Epithelial cell of proximal tubule (primary cell): Measurements from ENCODE around the gene RSAD1. TPM values are rescaled to one million over a fixed set of nuclear protein-coding genes. Genes with fewer than 3 reads are reported as not detected.

Experiments used
- DNase-seq: peaks from one replicate; pipeline ENCODE4 v3.0.0-alpha.2; 2011; ENCODE audit warnings: low read depth
- H3K4me3 ChIP-seq: 2 replicates; pipeline ENCODE4 v1.5.1; 2011; ENCODE audit warnings: low read depth, mild to moderate bottlenecking, low read length
- total RNA-seq: library from RNA; depleted of rRNA; stranded (reverse); fragments of >200 nt; gene quantifications from 2 replicates; pipeline ENCODE4 v1.2.3, GENCODE V29; 2015
- TF ChIP-seq, protein P1 (sequence below): conservative IDR thresholded peaks from 2 replicates; pipeline ENCODE4 v1.5.1; 2012; ENCODE audit warnings: low read depth, mild to moderate bottlenecking, low read length

RSAD1 gene
- total RNA-seq, 1 donor from 2014 or later = 17.1 TPM

DNA sequence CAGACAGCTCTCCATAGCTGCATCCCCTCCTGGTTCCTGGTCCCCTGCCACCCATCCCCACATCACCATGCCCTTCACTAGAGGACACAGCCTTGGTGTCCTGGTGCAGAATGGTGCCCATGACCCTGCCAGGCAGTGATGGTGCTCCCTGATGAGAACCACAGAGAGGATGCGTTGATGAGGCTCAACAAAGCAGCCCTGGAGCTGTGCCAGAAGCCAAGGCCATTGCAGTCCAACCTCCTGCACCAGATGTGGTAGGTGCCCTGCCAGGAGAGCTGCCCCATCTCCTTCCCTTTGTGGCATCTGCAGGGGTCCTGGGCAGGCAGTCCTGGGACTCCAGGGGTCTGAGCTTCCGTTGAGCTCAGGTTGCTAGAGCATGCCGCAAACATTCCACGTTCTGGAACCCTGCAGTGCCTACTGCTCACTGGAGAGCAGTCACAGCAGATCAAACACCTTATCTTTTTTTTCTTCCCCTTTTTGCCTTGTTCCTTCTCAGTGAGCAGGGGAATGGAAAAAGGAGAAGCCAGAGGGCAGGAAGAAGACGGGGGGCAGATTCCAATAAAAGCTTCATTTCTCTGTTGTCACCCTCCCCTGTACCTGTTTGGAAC is 48.6 kb downstream of the RSAD1 start:
- TF ChIP-seq, protein P1, sequence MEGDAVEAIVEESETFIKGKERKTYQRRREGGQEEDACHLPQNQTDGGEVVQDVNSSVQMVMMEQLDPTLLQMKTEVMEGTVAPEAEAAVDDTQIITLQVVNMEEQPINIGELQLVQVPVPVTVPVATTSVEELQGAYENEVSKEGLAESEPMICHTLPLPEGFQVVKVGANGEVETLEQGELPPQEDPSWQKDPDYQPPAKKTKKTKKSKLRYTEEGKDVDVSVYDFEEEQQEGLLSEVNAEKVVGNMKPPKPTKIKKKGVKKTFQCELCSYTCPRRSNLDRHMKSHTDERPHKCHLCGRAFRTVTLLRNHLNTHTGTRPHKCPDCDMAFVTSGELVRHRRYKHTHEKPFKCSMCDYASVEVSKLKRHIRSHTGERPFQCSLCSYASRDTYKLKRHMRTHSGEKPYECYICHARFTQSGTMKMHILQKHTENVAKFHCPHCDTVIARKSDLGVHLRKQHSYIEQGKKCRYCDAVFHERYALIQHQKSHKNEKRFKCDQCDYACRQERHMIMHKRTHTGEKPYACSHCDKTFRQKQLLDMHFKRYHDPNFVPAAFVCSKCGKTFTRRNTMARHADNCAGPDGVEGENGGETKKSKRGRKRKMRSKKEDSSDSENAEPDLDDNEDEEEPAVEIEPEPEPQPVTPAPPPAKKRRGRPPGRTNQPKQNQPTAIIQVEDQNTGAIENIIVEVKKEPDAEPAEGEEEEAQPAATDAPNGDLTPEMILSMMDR = no peak
- no peak overlapping the region for H3K4me3 ChIP-seq
- DNase-seq = no peak

DNA sequence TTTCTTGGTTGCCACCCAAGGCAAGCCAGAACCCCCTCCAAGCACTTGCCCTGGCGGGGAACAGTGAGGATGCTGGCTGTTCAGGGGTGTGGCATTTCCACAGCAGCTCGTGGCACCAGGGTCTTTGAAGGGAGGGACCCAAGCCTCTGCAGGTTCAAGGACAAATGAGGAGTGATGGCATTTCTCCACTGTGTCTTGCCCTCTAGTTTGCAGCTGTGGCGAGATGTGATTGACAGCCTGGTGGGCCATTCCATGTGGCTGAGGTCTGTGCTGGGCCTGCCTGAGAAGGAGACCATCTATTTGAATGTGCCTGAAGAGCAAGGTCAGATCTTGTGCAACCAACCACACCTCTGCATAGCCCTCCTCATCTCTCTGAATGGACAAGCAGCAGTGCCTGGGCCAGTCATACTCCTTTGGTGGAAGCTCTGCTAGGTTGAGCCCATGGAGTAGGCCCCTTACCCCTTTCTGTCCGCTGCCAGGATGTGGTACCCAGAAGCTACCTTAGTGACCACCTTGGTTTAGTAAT is 49.4 kb downstream of the RSAD1 start:
- TF ChIP-seq, protein P1 = no peak
- DNase-seq = no peak
- no peak overlapping the region for H3K4me3 ChIP-seq

- TF ChIP-seq, protein P1 = no peak
- no peak for DNase-seq
- H3K4me3 ChIP-seq = no peak overlapping the region
Observed at GRCh38 chr17:50529849-50530248, 51.2 kb downstream of the RSAD1 start.

- TF ChIP-seq, protein P1 = no peak
- no peak for DNase-seq
- no peak overlapping the region for H3K4me3 ChIP-seq
Observed at GRCh38 chr17:50531428-50532025, 52.9 kb downstream of the RSAD1 start.

DNA sequence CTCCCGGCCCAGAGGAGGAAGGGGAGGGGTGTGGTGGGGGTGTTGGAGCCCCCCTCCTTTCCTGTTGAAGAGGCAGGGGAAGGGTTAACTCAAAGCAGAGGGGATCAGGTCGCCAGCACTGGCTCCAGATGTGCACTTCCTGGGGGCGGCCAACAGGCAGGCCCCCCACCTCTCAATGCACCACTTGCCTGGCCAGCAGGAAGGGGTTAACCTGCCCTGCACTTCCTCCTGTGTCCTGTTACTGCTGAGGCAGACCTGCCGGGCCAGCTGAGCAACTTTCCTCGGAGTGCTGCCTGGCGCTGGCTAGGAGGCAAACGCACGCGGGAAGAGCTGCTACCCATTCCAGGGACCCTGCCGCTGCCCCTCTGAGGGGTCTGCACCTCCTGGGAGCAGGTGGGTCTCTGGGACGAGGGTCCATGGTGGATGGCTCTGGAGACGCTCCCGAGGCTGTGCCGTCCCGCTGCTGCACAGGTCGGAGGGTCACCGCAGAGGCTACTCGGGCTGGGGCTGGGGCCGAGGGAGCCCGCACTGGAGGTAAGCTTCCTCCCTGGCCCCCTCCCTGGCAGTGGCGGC is 53.9 kb downstream of the RSAD1 start, which contains the start of gene EPN3:
Gene EPN3 (plus strand): TSS at position 284 of the 573 bp plus-strand sequence. CDS start 3,822 bp downstream, outside the sequence.
- TF ChIP-seq, protein P1 = no peak
- no peak for DNase-seq
- H3K4me3 ChIP-seq = no peak within 1 kb of the TSS

GRCh38 chr17:50533185-50533584 is 54.5 kb downstream of the RSAD1 start:
- TF ChIP-seq, protein P1 = no peak
- H3K4me3 ChIP-seq = no peak overlapping the region
- no peak for DNase-seq
